Panc1 (cell line): ENCODE data around the gene RAB3GAP2.

Experiments used
- POLR2AphosphoS5 ChIP-seq: IDR thresholded peaks from 2 replicates; pipeline ENCODE4 v1.6.1; 2012; ENCODE audit warnings: mild to moderate bottlenecking, low read depth, low read length, moderate library complexity
- SIN3A ChIP-seq: IDR thresholded peaks from 2 replicates; pipeline ENCODE4 v1.6.1; 2012; ENCODE audit warnings: low read depth, mild to moderate bottlenecking, low read length, moderate library complexity, borderline replicate concordance; ENCODE audit not compliant: insufficient read depth
- TF ChIP-seq, protein P1 (sequence below): fragments of 450-650 bp; IDR thresholded peaks from 2 replicates; pipeline ENCODE4 v1.5.1; 2017; ENCODE audit warnings: mild to moderate bottlenecking
- TF ChIP-seq, protein P2 (sequence below), 2 experiments: IDR thresholded peaks; 2 replicates each; pipeline ENCODE4 v1.6.1; 2011 to 2012; ENCODE audit warnings: low read depth in 2 of 2, control low read depth in 1 of 2, low read length in 1 of 2, mild to moderate bottlenecking in 1 of 2, moderate library complexity in 1 of 2; ENCODE audit not compliant: insufficient read depth in 1 of 2

DNA sequence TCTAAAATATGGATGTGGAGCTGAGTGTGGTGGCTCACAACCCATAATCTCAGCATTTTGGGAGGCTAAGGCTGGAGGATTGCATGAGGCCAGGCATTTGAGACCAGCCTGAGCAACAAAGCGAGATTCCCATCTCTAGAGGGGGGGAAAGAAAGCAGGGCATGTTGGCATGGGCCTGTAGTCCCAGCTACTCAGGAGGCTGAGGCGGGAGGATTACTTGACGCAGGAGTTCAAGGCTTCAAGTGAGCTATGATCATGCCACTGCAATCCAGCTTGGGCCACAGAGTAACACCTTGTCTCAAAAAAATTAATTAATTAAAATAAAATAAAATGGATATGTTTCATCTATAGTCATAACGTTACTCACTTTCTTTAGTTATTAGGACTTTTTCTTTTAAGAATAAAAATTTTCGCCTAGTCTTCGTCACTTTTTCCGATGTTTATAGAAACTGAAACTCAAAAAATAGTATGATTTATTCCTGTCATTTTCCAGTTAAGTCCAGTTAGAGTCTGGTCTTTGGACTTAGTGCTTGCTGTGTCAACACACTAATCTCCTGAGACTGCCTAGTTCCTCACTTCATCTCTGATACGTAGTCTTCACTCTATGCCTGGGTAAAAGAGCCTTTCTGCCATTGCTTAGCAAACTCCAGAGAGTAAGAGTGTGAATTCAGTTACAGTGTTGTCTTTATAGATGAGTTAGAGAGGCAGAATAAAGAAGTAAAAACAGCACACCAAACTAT, 150.3 kb downstream of the RAB3GAP2 start:
- TF ChIP-seq, protein P1, sequence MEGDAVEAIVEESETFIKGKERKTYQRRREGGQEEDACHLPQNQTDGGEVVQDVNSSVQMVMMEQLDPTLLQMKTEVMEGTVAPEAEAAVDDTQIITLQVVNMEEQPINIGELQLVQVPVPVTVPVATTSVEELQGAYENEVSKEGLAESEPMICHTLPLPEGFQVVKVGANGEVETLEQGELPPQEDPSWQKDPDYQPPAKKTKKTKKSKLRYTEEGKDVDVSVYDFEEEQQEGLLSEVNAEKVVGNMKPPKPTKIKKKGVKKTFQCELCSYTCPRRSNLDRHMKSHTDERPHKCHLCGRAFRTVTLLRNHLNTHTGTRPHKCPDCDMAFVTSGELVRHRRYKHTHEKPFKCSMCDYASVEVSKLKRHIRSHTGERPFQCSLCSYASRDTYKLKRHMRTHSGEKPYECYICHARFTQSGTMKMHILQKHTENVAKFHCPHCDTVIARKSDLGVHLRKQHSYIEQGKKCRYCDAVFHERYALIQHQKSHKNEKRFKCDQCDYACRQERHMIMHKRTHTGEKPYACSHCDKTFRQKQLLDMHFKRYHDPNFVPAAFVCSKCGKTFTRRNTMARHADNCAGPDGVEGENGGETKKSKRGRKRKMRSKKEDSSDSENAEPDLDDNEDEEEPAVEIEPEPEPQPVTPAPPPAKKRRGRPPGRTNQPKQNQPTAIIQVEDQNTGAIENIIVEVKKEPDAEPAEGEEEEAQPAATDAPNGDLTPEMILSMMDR: no peak
- no peak for TF ChIP-seq POLR2AphosphoS5
- no peak for TF ChIP-seq SIN3A
- TF ChIP-seq, protein P2, sequence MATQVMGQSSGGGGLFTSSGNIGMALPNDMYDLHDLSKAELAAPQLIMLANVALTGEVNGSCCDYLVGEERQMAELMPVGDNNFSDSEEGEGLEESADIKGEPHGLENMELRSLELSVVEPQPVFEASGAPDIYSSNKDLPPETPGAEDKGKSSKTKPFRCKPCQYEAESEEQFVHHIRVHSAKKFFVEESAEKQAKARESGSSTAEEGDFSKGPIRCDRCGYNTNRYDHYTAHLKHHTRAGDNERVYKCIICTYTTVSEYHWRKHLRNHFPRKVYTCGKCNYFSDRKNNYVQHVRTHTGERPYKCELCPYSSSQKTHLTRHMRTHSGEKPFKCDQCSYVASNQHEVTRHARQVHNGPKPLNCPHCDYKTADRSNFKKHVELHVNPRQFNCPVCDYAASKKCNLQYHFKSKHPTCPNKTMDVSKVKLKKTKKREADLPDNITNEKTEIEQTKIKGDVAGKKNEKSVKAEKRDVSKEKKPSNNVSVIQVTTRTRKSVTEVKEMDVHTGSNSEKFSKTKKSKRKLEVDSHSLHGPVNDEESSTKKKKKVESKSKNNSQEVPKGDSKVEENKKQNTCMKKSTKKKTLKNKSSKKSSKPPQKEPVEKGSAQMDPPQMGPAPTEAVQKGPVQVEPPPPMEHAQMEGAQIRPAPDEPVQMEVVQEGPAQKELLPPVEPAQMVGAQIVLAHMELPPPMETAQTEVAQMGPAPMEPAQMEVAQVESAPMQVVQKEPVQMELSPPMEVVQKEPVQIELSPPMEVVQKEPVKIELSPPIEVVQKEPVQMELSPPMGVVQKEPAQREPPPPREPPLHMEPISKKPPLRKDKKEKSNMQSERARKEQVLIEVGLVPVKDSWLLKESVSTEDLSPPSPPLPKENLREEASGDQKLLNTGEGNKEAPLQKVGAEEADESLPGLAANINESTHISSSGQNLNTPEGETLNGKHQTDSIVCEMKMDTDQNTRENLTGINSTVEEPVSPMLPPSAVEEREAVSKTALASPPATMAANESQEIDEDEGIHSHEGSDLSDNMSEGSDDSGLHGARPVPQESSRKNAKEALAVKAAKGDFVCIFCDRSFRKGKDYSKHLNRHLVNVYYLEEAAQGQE (IDR thresholded peaks at IDR 0.05; ENCODE audit: insufficient read depth in 1 of 2, low read depth in 2 of 2, low read length in 1 of 2): no peak
